GM19239 (cell line): ENCODE measurements around the gene GID8.

Source experiments
- DNase-seq: peaks from one replicate; pipeline ENCODE4 v3.0.0; 2011; ENCODE audit warnings: low spot score; ENCODE audit not compliant: insufficient read length
- FAIRE-seq: peaks from 2 replicates; lab custom pipeline; 2011; peaks lifted over from hg19 to GRCh38; lab: Jason Lieb, UNC

The GID8 gene

DNA sequence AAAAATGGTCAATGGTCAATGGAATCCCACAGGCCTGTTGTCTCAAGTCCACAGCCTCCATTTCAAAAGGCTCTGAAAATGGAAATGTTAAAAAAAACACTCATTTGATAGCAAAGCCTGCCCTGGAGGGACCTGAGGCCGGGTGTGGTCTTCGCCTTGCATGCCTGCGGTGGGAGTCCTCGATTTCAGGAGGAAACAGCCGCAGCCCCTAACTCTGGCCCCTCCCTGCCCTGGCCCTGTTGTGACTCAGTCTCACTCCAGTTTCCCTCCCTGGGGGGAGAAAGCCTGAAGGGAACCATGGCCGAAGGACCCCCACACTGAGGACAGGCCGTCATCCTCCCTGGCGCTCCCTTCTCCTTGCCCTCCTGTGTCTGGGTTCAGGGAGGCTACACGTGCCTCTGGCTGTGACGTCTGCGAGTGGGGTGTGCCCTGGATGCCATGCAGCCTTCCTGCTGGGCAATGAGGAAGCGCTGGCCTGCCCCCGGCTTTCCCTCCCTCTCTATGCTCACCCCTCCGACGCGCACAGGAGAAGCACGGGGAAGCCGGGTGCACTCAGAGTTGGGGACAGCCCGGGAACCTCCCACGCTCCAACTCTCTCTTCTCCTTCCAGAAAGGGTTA, 59.6 kb downstream of the GID8 start:
- no peak for DNase-seq
- no peak for FAIRE-seq
